ENCODE measurements around the gene TAL1.

- no peak for TF ChIP-seq CTCF (IDR thresholded peaks at IDR 0.05)
- no peak for TF ChIP-seq POLR2A (IDR thresholded peaks at IDR 0.05)
These were observed 21.4 kb downstream of the TAL1 start for GRCh38 chr1:47210666-47211065.

Data from tibial nerve (tissue), 3 donors.